ENCODE results near the gene C18orf54.
A peak's percentile ranks its signal among the peaks of the same experiment; 100 is the strongest.
"Not testable (repeated sequence)": the region's sequence is repeated elsewhere in the genome, so short reads cannot be mapped to it uniquely, and the experiment has no call there.

The C18orf54 gene

DNA sequence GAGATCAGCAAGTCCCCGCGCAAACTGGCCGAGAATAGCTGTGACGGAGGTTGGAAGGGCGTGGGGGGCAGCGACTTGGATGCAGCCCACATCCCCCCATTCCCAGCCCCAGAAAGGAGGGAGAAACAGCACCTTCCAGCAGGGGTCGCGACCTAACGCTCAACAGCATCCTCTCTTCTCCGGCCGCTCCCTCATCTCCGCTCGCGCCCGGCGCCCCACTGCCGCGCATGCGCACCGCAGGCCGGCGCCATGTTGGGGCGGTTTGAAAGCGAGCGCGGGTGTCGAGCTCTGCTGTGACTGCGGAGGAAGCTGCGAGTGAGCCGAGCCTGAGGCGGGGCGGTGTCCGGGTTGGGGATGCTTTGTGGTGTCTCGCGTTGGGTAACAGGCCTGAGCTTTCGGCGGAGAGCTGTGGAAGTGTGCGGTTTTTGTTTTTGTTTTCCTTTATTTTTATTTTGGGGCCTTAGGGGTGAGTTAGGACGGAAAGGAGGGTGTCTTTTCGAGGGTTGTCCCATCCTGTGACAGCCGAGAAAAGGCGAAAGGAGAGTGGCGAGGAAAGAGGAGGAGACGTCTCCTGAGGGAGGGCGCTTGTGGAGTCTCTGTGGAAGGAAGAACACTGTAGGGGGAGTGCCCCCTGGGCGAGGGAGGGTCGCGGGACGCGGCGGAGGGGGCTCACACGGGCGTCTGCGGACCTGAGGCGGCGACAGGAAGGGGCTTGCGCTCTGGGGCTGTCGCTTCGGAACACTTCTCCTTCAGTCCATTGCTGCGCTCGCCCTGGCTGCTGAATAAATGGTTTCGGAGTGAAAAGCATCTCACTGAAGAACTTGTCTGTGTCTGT is at the start of gene C18orf54, which contains the start of gene STARD6:
C18orf54 (plus strand) TSS at position 247 of the 835 bp plus-strand sequence. CDS start 2,667 bp downstream, outside the sequence.
STARD6 (minus strand) TSS at position 199 of the 835 bp plus-strand sequence. CDS start 3,285 bp downstream, outside the sequence.
- peak within 1 kb of the TSS; percentile 77 for H3K4me3 ChIP-seq (ENCODE audit: low read depth, low read length)
- TF ChIP-seq MYC (IDR thresholded peaks at IDR 0.05; ENCODE audit: low read depth, low read length), result no peak
- peak; percentile 61 for TF ChIP-seq POLR2A (IDR thresholded peaks at IDR 0.05; ENCODE audit: extremely low read depth, insufficient read length)
- TF ChIP-seq, protein P1, sequence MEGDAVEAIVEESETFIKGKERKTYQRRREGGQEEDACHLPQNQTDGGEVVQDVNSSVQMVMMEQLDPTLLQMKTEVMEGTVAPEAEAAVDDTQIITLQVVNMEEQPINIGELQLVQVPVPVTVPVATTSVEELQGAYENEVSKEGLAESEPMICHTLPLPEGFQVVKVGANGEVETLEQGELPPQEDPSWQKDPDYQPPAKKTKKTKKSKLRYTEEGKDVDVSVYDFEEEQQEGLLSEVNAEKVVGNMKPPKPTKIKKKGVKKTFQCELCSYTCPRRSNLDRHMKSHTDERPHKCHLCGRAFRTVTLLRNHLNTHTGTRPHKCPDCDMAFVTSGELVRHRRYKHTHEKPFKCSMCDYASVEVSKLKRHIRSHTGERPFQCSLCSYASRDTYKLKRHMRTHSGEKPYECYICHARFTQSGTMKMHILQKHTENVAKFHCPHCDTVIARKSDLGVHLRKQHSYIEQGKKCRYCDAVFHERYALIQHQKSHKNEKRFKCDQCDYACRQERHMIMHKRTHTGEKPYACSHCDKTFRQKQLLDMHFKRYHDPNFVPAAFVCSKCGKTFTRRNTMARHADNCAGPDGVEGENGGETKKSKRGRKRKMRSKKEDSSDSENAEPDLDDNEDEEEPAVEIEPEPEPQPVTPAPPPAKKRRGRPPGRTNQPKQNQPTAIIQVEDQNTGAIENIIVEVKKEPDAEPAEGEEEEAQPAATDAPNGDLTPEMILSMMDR (IDR thresholded peaks at IDR 0.05; ENCODE audit: low read depth, low read length), result peak; percentile 45
- TF ChIP-seq, protein P2, sequence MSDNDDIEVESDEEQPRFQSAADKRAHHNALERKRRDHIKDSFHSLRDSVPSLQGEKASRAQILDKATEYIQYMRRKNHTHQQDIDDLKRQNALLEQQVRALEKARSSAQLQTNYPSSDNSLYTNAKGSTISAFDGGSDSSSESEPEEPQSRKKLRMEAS (IDR thresholded peaks at IDR 0.05; ENCODE audit: low read depth, low read length), result peak; percentile 28; the same call in 1 of the 2 replicates
- peak; percentile 92 for DNase-seq (ENCODE audit: low read depth)

- DNase-seq (ENCODE audit: low read depth); H3K4me3 ChIP-seq (ENCODE audit: low read depth, low read length): not testable (repeated sequence)
Observed at GRCh38 chr18:54309564-54309963, 48.1 kb upstream of the C18orf54 start.

DNA sequence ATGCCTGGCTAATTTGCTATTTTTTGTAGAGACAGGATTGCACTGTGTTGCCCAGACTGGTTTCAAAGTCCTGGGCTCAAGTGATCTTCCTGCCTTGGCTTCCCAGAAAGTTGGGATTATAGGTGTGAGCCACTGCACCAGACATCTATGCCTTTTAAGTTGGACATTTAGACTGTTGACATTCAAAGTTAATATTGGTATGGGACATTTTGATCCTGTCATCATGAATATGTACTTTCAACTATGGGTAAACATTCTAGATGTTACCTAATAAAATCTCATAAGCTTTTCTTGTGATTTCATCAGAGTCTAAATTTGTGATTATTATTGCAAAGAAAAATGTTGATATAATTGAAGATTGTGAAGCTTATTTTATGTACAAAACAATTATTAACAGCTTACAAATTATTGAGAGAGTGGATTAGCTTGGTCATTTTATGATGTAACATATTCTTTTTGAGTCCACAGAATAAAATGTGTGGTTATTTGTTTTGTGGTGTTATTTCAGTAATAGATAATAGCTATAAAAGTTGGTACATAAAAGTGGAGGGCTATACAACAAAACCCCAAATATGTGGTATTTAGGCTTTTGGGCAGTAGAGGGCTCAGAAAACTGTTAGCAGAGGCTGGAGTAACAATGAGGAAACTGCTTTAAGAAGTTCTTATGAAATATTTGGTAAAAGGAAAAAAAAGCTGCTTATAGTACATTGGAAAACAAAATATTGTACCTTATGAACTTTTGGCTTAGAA is 41.5 kb upstream of the C18orf54 start:
- no peak for TF ChIP-seq POLR2A (IDR thresholded peaks at IDR 0.05; ENCODE audit: extremely low read depth, insufficient read length)
- TF ChIP-seq, protein P2 (IDR thresholded peaks at IDR 0.05; ENCODE audit: low read depth, low read length), result no peak
- TF ChIP-seq MYC (IDR thresholded peaks at IDR 0.05; ENCODE audit: low read depth, low read length), result no peak
- TF ChIP-seq, protein P1 (IDR thresholded peaks at IDR 0.05; ENCODE audit: low read depth, low read length), result no peak
- no peak overlapping the region for H3K4me3 ChIP-seq (ENCODE audit: low read depth, low read length)
- no peak for DNase-seq (ENCODE audit: low read depth)

- TF ChIP-seq, protein P2 (IDR thresholded peaks at IDR 0.05; ENCODE audit: low read depth, low read length), result no peak
- TF ChIP-seq POLR2A (IDR thresholded peaks at IDR 0.05; ENCODE audit: extremely low read depth, insufficient read length) (no peak), MYC (IDR thresholded peaks at IDR 0.05; ENCODE audit: low read depth, low read length) (no peak)
- TF ChIP-seq, protein P1 (IDR thresholded peaks at IDR 0.05; ENCODE audit: low read depth, low read length), result no peak
- no peak overlapping the region for H3K4me3 ChIP-seq (ENCODE audit: low read depth, low read length)
- DNase-seq (ENCODE audit: low read depth), result no peak
Observed at GRCh38 chr18:54323561-54323960, 34.1 kb upstream of the C18orf54 start.

DNA sequence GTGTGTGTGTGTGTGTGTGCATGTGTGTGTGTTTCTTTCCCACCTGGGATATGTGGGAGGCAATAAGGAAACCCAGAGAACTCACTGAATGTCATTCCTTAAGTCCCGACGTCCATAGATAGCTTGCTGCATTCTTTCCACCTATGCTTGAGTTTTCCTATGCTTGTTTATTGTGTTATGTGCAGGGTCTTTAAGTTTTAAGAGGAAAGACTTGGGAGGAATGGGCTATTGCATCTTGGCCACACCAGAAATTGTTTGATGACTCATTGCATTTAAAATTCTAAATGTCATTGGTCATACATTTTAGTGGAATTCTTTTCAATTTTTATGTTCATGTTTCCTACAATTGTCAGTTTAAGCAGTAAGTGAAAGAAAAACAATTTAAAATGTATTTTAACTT is 33.7 kb upstream of the C18orf54 start:
- TF ChIP-seq MYC (IDR thresholded peaks at IDR 0.05; ENCODE audit: low read depth, low read length) (no peak), POLR2A (IDR thresholded peaks at IDR 0.05; ENCODE audit: extremely low read depth, insufficient read length) (no peak)
- TF ChIP-seq, protein P2 (IDR thresholded peaks at IDR 0.05; ENCODE audit: low read depth, low read length), result no peak
- TF ChIP-seq, protein P1 (IDR thresholded peaks at IDR 0.05; ENCODE audit: low read depth, low read length), result no peak
- DNase-seq (ENCODE audit: low read depth), result no peak
- H3K4me3 ChIP-seq (ENCODE audit: low read depth, low read length), result no peak overlapping the region

- TF ChIP-seq, protein P2 (IDR thresholded peaks at IDR 0.05; ENCODE audit: low read depth, low read length), result no peak
- TF ChIP-seq MYC (IDR thresholded peaks at IDR 0.05; ENCODE audit: low read depth, low read length), result no peak
- TF ChIP-seq, protein P1 (IDR thresholded peaks at IDR 0.05; ENCODE audit: low read depth, low read length), result no peak
- TF ChIP-seq POLR2A (IDR thresholded peaks at IDR 0.05; ENCODE audit: extremely low read depth, insufficient read length), result no peak
- H3K4me3 ChIP-seq (ENCODE audit: low read depth, low read length), result no peak overlapping the region
- no peak for DNase-seq (ENCODE audit: low read depth)
Observed at GRCh38 chr18:54327818-54328217, 29.9 kb upstream of the C18orf54 start.

Data from NB4 (cell line).